ENCODE results near the gene LZTS2. TPM values are rescaled to one million over a fixed set of nuclear protein-coding genes. Genes with fewer than 3 reads are reported as not detected.

LZTS2 gene
- total RNA-seq, 5 donors from 2014 or later (not counting 1 experiment from before 2014, with no cell fraction given): 16.4 to 39.5 (median 35.4) TPM

DNA sequence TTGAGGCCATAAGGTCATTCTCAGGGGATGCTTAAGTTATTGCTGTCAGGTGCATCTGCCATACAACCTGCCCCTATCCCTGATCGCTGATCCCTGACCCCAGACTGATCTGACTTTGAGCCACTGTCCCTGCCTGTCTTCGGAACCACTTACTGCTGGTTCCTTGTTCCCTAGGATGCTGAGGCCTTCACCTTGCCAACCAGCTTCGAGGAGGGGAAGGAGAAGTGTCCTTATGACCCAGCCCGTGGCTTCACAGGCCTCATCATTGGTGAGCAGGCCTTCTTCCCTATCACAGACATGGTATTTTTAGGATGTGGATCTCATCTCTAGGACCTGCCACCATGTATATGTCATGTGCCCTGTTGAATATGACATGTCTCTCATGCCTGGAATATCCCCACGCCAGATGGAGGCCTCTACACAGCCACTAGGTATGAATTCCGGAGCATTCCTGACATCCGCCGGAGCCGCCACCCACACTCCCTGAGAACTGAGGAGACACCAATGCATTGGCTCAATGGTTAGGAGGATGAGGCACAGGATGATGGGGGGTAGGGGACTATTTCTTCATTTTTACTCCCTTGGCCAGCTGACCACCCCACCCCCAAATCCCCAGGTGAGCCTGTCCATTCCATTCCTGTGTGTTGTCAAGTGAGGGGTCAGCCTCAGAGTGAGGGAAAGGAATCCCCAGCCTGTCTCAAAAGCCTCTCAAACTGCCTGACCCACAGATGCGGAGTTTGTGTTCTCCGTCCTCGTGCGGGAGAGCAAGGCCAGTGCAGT lies 21.3 kb upstream of the LZTS2 start:
- Mint-ChIP-seq H3K9me3 (no peaks in the 10 kb centered on the region), H3K4me3 (no peak overlapping the region), H3K4me1 (peaks cover 0 to 1% (median 0%) of the 10 kb centered on the region in 3 donors), H3K27ac (no peak overlapping the region), H3K36me3 (peaks cover 26% of the 10 kb centered on the region), H3K27me3 (no peaks in the 10 kb centered on the region)
- no peaks in the 10 kb centered on the region for H3K4me1 ChIP-seq (ENCODE audit: control insufficient read depth in 1 of 2, extremely low read depth in 1 of 2, insufficient read depth in 2 of 2, low read length in 2 of 2)
- ATAC-seq (replicated peaks in 1 of 4) (no peak), DNase-seq (no peak)
- 100% methylated on average over 1 of the region's 13 CpGs for WGBS (ENCODE audit: insufficient coverage)
- H3K9me3 ChIP-seq: no peaks in the 10 kb centered on the region
- H3K27me3 ChIP-seq (replicated peaks in 1 of 2; ENCODE audit: control insufficient read depth in 2 of 2, extremely low read depth in 1 of 2, insufficient read depth in 2 of 2, low read length in 1 of 2): no peaks in the 10 kb centered on the region
- H3K36me3 ChIP-seq (ENCODE audit: control insufficient read depth in 2 of 2, extremely low read depth in 1 of 2, insufficient read depth in 1 of 2, low read length in 1 of 2): peaks cover 17 to 29% of the 10 kb centered on the region in 2 donors
- CTCF ChIA-PET: no interaction called here
- H3K27ac ChIP-seq (ENCODE audit: low read length): no peak overlapping the region
- POLR2A ChIA-PET: no interaction called here
- no peak overlapping the region for H3K4me3 ChIP-seq (ENCODE audit: control insufficient read depth in 1 of 2, extremely low read depth in 1 of 2, low read length in 1 of 2)

DNA sequence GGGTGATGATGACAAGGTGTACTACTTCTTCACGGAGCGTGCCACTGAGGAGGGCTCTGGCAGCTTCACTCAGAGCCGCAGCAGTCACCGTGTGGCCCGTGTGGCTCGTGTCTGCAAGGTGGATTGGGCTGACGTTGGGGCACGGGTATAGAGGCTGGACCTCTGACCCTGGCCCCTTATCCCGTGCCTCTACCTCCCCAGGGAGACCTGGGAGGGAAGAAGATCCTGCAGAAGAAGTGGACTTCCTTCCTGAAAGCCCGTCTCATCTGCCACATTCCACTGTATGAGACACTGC lies 20.8 kb upstream of the LZTS2 start:
- DNase-seq (no peak), ATAC-seq (replicated peaks in 1 of 4) (no peak)
- Histone ChIP-seq H3K4me3 (ENCODE audit: control insufficient read depth in 1 of 2, extremely low read depth in 1 of 2, low read length in 1 of 2) (no peak overlapping the region), H3K36me3 (ENCODE audit: control insufficient read depth in 2 of 2, extremely low read depth in 1 of 2, insufficient read depth in 1 of 2, low read length in 1 of 2) (peaks cover 17 to 31% of the 10 kb centered on the region in 2 donors), H3K27ac (ENCODE audit: low read length) (no peak overlapping the region), H3K27me3 (replicated peaks in 1 of 2; ENCODE audit: control insufficient read depth in 2 of 2, extremely low read depth in 1 of 2, insufficient read depth in 2 of 2, low read length in 1 of 2) (no peaks in the 10 kb centered on the region), H3K9me3 (no peaks in the 10 kb centered on the region), H3K4me1 (ENCODE audit: control insufficient read depth in 1 of 2, extremely low read depth in 1 of 2, insufficient read depth in 2 of 2, low read length in 2 of 2) (no peaks in the 10 kb centered on the region)
- H3K9me3 Mint-ChIP-seq: no peaks in the 10 kb centered on the region
- H3K36me3 Mint-ChIP-seq: peaks cover 26% of the 10 kb centered on the region
- CTCF ChIA-PET: no interaction called here
- WGBS (ENCODE audit: insufficient coverage): 97% methylated on average over 8 of the region's 10 CpGs
- no peak overlapping the region for H3K27ac Mint-ChIP-seq
- H3K27me3 Mint-ChIP-seq: no peaks in the 10 kb centered on the region
- no peak overlapping the region for H3K4me3 Mint-ChIP-seq
- peaks cover 0 to 1% (median 0%) of the 10 kb centered on the region in 3 donors for H3K4me1 Mint-ChIP-seq
- POLR2A ChIA-PET: no interaction called here

DNA sequence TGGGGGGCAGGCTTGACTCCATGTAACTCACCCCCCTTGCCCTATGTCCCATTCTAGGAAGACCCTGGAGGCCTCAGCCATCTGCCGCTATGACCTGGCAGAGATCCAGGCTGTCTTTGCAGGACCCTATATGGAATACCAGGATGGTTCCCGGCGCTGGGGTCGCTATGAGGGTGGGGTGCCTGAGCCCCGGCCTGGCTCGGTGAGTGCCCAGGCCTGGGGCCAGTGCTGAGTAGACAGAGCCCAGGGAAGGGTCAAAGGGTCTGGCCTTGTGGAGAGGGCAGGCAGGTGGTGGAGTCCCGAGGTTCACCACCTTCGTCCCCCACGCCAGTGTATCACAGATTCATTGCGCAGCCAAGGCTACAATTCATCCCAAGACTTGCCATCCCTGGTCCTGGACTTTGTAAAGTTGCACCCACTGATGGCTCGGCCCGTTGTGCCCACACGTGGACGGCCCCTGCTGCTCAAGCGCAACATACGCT lies 19.8 kb upstream of the LZTS2 start:
- Histone ChIP-seq H3K27me3 (replicated peaks in 1 of 2; ENCODE audit: control insufficient read depth in 2 of 2, extremely low read depth in 1 of 2, insufficient read depth in 2 of 2, low read length in 1 of 2) (no peaks in the 10 kb centered on the region), H3K9me3 (no peaks in the 10 kb centered on the region), H3K4me3 (ENCODE audit: control insufficient read depth in 1 of 2, extremely low read depth in 1 of 2, low read length in 1 of 2) (no peak overlapping the region), H3K36me3 (ENCODE audit: control insufficient read depth in 2 of 2, extremely low read depth in 1 of 2, insufficient read depth in 1 of 2, low read length in 1 of 2) (peaks cover 17 to 31% of the 10 kb centered on the region in 2 donors), H3K27ac (ENCODE audit: low read length) (no peak overlapping the region), H3K4me1 (ENCODE audit: control insufficient read depth in 1 of 2, extremely low read depth in 1 of 2, insufficient read depth in 2 of 2, low read length in 2 of 2) (no peaks in the 10 kb centered on the region)
- ATAC-seq (replicated peaks in 1 of 4) (no peak), DNase-seq (no peak)
- Mint-ChIP-seq H3K27ac (no peak overlapping the region), H3K9me3 (no peaks in the 10 kb centered on the region), H3K27me3 (no peaks in the 10 kb centered on the region), H3K4me3 (no peak overlapping the region), H3K36me3 (peaks cover 34% of the 10 kb centered on the region), H3K4me1 (peaks cover 0 to 2% (median 1%) of the 10 kb centered on the region in 3 donors)
- WGBS (ENCODE audit: insufficient coverage): 96% methylated on average over 16 of the region's 16 CpGs
- ChIA-PET POLR2A (no interaction called here), CTCF (no interaction called here)

DNA sequence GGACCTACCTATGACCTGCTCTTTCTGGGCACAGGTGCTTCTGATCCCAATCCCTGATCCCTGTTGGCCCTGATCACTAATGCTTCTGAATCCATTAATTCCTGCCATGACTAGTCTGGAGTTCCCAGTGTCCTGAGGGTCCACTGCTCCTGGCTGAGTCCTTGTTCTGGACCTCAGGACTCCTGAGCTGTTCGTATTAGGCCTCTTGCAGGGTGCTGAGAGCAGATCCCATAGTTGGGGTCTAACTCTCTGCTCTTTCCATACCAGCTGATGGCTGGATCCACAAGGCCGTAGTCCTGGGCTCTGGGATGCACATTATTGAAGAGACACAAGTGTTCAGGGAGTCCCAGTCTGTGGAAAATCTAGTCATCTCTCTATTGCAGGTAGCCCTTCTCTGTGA lies 19.3 kb upstream of the LZTS2 start:
- H3K27ac ChIP-seq (ENCODE audit: low read length): no peak overlapping the region
- H3K4me1 Mint-ChIP-seq: peaks cover 0 to 5% (median 1%) of the 10 kb centered on the region in 3 donors
- no peaks in the 10 kb centered on the region for H3K9me3 Mint-ChIP-seq
- H3K36me3 ChIP-seq (ENCODE audit: control insufficient read depth in 2 of 2, extremely low read depth in 1 of 2, insufficient read depth in 1 of 2, low read length in 1 of 2): peaks cover 17 to 31% of the 10 kb centered on the region in 2 donors
- no peaks in the 10 kb centered on the region for H3K27me3 Mint-ChIP-seq
- no peak for ATAC-seq (replicated peaks in 1 of 4)
- ChIA-PET CTCF (no interaction called here), POLR2A (no interaction called here)
- 89% methylated on average over 1 of the region's 2 CpGs for WGBS (ENCODE audit: insufficient coverage)
- no peak overlapping the region for H3K4me3 Mint-ChIP-seq
- no peak overlapping the region for H3K4me3 ChIP-seq (ENCODE audit: control insufficient read depth in 1 of 2, extremely low read depth in 1 of 2, low read length in 1 of 2)
- no peaks in the 10 kb centered on the region for H3K9me3 ChIP-seq
- peaks cover 35% of the 10 kb centered on the region for H3K36me3 Mint-ChIP-seq
- no peak for DNase-seq
- H3K27me3 ChIP-seq (replicated peaks in 1 of 2; ENCODE audit: control insufficient read depth in 2 of 2, extremely low read depth in 1 of 2, insufficient read depth in 2 of 2, low read length in 1 of 2): no peaks in the 10 kb centered on the region
- H3K4me1 ChIP-seq (ENCODE audit: control insufficient read depth in 1 of 2, extremely low read depth in 1 of 2, insufficient read depth in 2 of 2, low read length in 2 of 2): no peaks in the 10 kb centered on the region
- no peak overlapping the region for H3K27ac Mint-ChIP-seq

DNA sequence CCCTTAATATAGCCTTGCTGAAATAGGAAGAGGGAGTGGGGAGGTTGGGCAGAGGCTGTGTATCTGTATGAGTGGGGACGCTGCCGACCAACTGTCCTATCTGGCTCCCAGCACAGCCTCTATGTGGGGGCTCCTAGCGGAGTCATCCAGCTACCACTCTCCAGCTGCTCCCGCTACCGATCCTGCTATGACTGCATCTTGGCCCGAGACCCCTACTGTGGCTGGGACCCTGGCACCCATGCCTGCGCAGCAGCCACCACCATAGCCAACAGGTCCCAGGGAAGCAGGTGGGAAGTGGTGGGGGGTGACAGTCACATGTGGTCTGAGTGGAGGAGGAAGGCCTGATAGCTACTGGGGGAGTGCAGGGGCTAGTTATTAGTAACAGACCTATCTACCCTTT lies 18.9 kb upstream of the LZTS2 start:
- Histone ChIP-seq H3K36me3 (ENCODE audit: control insufficient read depth in 2 of 2, extremely low read depth in 1 of 2, insufficient read depth in 1 of 2, low read length in 1 of 2) (peaks cover 17 to 35% of the 10 kb centered on the region in 2 donors), H3K27me3 (replicated peaks in 1 of 2; ENCODE audit: control insufficient read depth in 2 of 2, extremely low read depth in 1 of 2, insufficient read depth in 2 of 2, low read length in 1 of 2) (no peaks in the 10 kb centered on the region), H3K27ac (ENCODE audit: low read length) (no peak overlapping the region), H3K4me1 (ENCODE audit: control insufficient read depth in 1 of 2, extremely low read depth in 1 of 2, insufficient read depth in 2 of 2, low read length in 2 of 2) (peaks cover 0 to under 1% of the 10 kb centered on the region in 2 experiments), H3K9me3 (no peaks in the 10 kb centered on the region), H3K4me3 (ENCODE audit: control insufficient read depth in 1 of 2, extremely low read depth in 1 of 2, low read length in 1 of 2) (no peak overlapping the region)
- H3K27ac Mint-ChIP-seq: no peak overlapping the region
- POLR2A ChIA-PET: no interaction called here
- no peaks in the 10 kb centered on the region for H3K9me3 Mint-ChIP-seq
- H3K36me3 Mint-ChIP-seq: peaks cover 37% of the 10 kb centered on the region
- peaks cover 3 to 9% (median 5%) of the 10 kb centered on the region in 3 donors for H3K4me1 Mint-ChIP-seq
- WGBS (ENCODE audit: insufficient coverage): 94% methylated on average over 3 of the region's 7 CpGs
- CTCF ChIA-PET: no interaction called here
- peak in 1 of 35 experiments; percentile 12 for DNase-seq
- ATAC-seq (replicated peaks in 1 of 4): no peak
- no peak overlapping the region for H3K4me3 Mint-ChIP-seq
- no peaks in the 10 kb centered on the region for H3K27me3 Mint-ChIP-seq

DNA sequence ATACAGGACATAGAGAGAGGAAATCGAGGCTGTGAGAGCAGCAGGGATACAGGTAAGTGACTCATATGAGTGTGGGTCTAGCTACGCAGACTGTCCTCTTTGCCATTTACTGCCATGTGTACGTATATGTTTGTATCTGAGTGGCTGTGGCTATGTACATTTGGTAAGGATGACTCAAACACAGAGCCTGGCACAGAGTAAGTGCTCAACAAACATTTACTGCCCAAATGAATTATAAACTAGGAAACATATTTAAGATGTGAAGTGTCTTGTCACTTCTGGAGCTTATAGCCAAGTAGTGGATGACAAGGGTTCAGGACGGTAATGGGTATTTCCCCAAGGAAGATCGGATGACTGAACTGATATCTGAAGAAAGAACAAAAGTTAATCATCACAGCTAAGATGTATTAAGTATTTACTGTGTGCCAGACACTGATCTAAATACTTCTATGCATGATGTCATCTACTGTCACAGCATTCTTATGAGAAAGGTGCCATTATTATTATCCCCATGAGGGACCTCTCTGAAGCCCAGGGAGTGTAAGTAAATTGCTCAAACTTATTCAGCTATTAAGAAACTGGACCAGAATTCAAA lies 18.3 kb upstream of the LZTS2 start:
- Mint-ChIP-seq H3K27me3 (no peaks in the 10 kb centered on the region), H3K36me3 (peaks cover 36% of the 10 kb centered on the region), H3K4me1 (peaks cover 7 to 15% (median 10%) of the 10 kb centered on the region in 3 donors), H3K9me3 (no peaks in the 10 kb centered on the region), H3K27ac (no peak overlapping the region), H3K4me3 (no peak overlapping the region)
- Histone ChIP-seq H3K9me3 (no peaks in the 10 kb centered on the region), H3K4me1 (ENCODE audit: control insufficient read depth in 1 of 2, extremely low read depth in 1 of 2, insufficient read depth in 2 of 2, low read length in 2 of 2) (peaks cover 1 to 5% of the 10 kb centered on the region in 2 experiments), H3K27ac (ENCODE audit: low read length) (no peak overlapping the region), H3K27me3 (replicated peaks in 1 of 2; ENCODE audit: control insufficient read depth in 2 of 2, extremely low read depth in 1 of 2, insufficient read depth in 2 of 2, low read length in 1 of 2) (no peaks in the 10 kb centered on the region), H3K4me3 (ENCODE audit: control insufficient read depth in 1 of 2, extremely low read depth in 1 of 2, low read length in 1 of 2) (no peak overlapping the region), H3K36me3 (ENCODE audit: control insufficient read depth in 2 of 2, extremely low read depth in 1 of 2, insufficient read depth in 1 of 2, low read length in 1 of 2) (peaks cover 17 to 35% of the 10 kb centered on the region in 2 donors)
- WGBS (ENCODE audit: insufficient coverage): 100% methylated on average over 2 of the region's 5 CpGs
- ATAC-seq (replicated peaks in 1 of 4) (no peak), DNase-seq (no peak)
- POLR2A ChIA-PET: no interaction called here
- CTCF ChIA-PET: no interaction called here

Measured in T-cell (primary cell).